Measurements from ENCODE around the gene RPS23.
"Not testable (repeated sequence)": the region's sequence is repeated elsewhere in the genome, so short reads cannot be mapped to it uniquely, and the experiment has no call there.

DNA sequence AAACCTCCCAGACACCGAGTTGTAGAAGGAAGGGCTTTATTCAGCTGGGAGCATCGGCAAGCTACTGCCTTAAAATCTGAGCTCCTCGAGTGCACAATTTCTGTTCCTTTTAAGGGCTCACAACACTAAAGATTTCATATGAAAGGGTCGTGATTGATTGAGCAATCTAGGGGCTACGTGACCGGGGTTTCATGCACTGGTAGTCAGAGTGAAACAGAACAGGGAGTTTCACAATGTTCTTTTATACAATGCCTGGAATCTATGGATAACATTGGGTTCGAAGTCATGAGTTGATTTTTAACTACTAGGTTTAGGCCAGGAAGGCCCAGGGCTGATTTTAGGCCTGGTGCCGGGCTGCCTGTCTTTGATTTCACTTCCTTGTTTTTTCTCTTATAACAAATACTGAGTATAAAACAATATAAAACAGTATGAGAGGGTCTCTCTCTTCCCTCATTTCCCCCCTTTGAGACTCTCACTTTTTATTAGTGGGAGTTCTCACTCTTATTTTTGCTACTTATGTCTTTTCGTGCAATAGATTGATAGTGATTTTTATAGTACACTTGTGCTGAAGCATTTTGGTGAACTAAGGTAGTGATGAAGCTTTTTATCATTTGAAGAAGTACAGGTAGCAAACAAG is 10.7 kb downstream of the RPS23 start:
- TF ChIP-seq, protein P1, sequence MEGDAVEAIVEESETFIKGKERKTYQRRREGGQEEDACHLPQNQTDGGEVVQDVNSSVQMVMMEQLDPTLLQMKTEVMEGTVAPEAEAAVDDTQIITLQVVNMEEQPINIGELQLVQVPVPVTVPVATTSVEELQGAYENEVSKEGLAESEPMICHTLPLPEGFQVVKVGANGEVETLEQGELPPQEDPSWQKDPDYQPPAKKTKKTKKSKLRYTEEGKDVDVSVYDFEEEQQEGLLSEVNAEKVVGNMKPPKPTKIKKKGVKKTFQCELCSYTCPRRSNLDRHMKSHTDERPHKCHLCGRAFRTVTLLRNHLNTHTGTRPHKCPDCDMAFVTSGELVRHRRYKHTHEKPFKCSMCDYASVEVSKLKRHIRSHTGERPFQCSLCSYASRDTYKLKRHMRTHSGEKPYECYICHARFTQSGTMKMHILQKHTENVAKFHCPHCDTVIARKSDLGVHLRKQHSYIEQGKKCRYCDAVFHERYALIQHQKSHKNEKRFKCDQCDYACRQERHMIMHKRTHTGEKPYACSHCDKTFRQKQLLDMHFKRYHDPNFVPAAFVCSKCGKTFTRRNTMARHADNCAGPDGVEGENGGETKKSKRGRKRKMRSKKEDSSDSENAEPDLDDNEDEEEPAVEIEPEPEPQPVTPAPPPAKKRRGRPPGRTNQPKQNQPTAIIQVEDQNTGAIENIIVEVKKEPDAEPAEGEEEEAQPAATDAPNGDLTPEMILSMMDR (IDR thresholded peaks at IDR 0.05): not testable (repeated sequence)
- not testable (repeated sequence) for TF ChIP-seq POLR2AphosphoS5, POLR2A (IDR thresholded peaks at IDR 0.05)
